T-cell (primary cell): ENCODE measurements around the gene TECPR2. TPM values are rescaled to one million over a fixed set of nuclear protein-coding genes. Genes with fewer than 3 reads are reported as not detected.

ENCODE experiments used
- ATAC-seq, 4 experiments: fragments of 200-7000 bp in 3 of 4; fragments of 150-1000 bp in 1 of 4; cut with Tn5 transposase; replicated peaks in 1 of 4; 1 replicate in 3 of 4; 2 replicates in 1 of 4; pipeline ENCODE4 v1.10.0; 2021; ENCODE audit warnings: moderate library complexity in 3 of 4, mild to moderate bottlenecking in 2 of 4, moderate number of reproducible peaks in 1 of 4
- CTCF ChIA-PET, 2 donors: fragments of 300-600 bp; sonication (Branson Sonifier 250); formaldehyde crosslinking; loops; one replicate each; lab custom pipeline; 2022; ENCODE audit warnings: antibody characterized with exemption in 2 of 2; lab: Charles Lee
- POLR2A ChIA-PET, 2 donors: fragments of 300-600 bp; sonication (Branson Sonifier 250); formaldehyde crosslinking; loops; one replicate each; lab custom pipeline; 2022; ENCODE audit warnings: antibody characterized with exemption in 2 of 2; lab: Charles Lee
- DNase-seq, 35 experiments: peaks; one replicate each; pipeline versions ENCODE4 v3.0.0 to v3.0.0-alpha.2; 2013 to 2023
- H3K27ac ChIP-seq: one replicate; pipeline ENCODE4 v1.5.1; 2013; ENCODE audit warnings: low read length
- H3K27me3 ChIP-seq, 2 experiments: replicated peaks in 1 of 2; 1 replicate in 1 of 2; 2 replicates in 1 of 2; pipeline versions ENCODE4 v1.6.1 to v1.7.0; 2013; ENCODE audit warnings: low read length in 1 of 2, mixed read lengths in 1 of 2; ENCODE audit not compliant: control insufficient read depth in 2 of 2, insufficient read depth in 2 of 2; ENCODE audit errors: extremely low read depth in 1 of 2
- H3K36me3 ChIP-seq, 2 donors: 1 replicate in 1 of 2; 2 replicates in 1 of 2; pipeline versions ENCODE4 v1.6.1 to v1.7.0; 2013; ENCODE audit warnings: low read length in 1 of 2; ENCODE audit not compliant: control insufficient read depth in 2 of 2, insufficient read depth in 1 of 2; ENCODE audit errors: extremely low read depth in 1 of 2
- H3K4me1 ChIP-seq, 2 experiments: 1 replicate in 1 of 2; 2 replicates in 1 of 2; pipeline versions ENCODE4 v1.6.1 to v1.7.0; 2013; ENCODE audit warnings: low read length in 2 of 2, mixed read lengths in 1 of 2; ENCODE audit not compliant: insufficient read depth in 2 of 2, control insufficient read depth in 1 of 2; ENCODE audit errors: extremely low read depth in 1 of 2
- H3K4me3 ChIP-seq, 2 donors: 1 replicate in 1 of 2; 2 replicates in 1 of 2; pipeline versions ENCODE4 v1.5.1 to v1.7.0; 2013; ENCODE audit warnings: mild to moderate bottlenecking in 2 of 2, low read length in 1 of 2, moderate library complexity in 1 of 2; ENCODE audit not compliant: control insufficient read depth in 1 of 2; ENCODE audit errors: extremely low read depth in 1 of 2
- H3K9me3 ChIP-seq: 2 replicates; pipeline ENCODE4 v1.7.0; 2013
- H3K27ac Mint-ChIP-seq, 2 donors: one replicate each; pipeline ENCODE4 v1.8.0; 2020 to 2021; ENCODE audit warnings: mild to moderate bottlenecking in 2 of 2, mixed read lengths in 2 of 2
- H3K27me3 Mint-ChIP-seq, 2 donors: one replicate each; pipeline ENCODE4 v1.8.0; 2021 to 2022; ENCODE audit warnings: mixed read lengths in 2 of 2
- H3K36me3 Mint-ChIP-seq: one replicate; pipeline ENCODE4 v1.8.0; 2021; ENCODE audit warnings: mixed read lengths
- H3K4me1 Mint-ChIP-seq, 3 donors: one replicate each; pipeline ENCODE4 v1.8.0; 2020 to 2022; ENCODE audit warnings: mixed read lengths in 3 of 3, mild to moderate bottlenecking in 1 of 3
- H3K4me3 Mint-ChIP-seq, 3 donors: one replicate each; pipeline ENCODE4 v1.8.0; 2020 to 2022; ENCODE audit warnings: mild to moderate bottlenecking in 3 of 3, mixed read lengths in 3 of 3, moderate library complexity in 3 of 3
- H3K9me3 Mint-ChIP-seq, 3 donors: one replicate each; pipeline ENCODE4 v1.8.0; 2020 to 2022; ENCODE audit warnings: mixed read lengths in 3 of 3
- WGBS: methylation state at CpG from one replicate; pipeline ENCODE4 v1.1.5; 2013; ENCODE audit warnings: missing lambda C conversion rate; ENCODE audit not compliant: insufficient coverage; 5-methylcytosine and 5-hydroxymethylcytosine counted together
- total RNA-seq, 35 experiments: library from RNA in 6 of 35; stranded (reverse) in 6 of 35; fragments of 120-200 nt in 1 of 35; gene quantifications; one replicate each; pipeline versions ENCODE4 v1.2.1 to v1.2.4 and lab custom pipeline; 2013 to 2026

Gene TECPR2
- total RNA-seq, 5 donors from 2014 or later (not counting 1 experiment from before 2014, with no cell fraction given): 8.6 to 16.5 (median 10.8) TPM

DNA sequence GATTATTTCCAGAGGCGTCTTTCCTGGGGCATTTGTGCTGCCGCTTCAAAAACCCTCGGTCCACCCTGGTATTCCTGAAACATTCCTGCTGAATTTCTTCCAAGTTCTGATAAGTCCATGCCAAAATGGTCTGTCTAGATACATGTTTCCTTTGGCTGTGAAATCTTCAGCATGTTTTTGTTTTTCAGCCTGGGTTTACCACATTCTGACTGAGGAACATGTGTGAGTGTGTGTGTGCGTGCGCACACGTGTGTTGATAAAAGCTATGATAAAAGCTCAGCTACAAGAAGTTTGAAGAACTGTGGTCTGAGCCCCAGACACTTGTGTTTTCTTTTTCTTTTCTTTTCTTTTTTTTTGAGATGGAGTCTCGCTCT lies 124.5 kb downstream of the TECPR2 start:
- ChIA-PET CTCF (no interaction called here), POLR2A (no interaction called here)
- H3K27me3 Mint-ChIP-seq: no peaks in the 10 kb centered on the region
- no peak overlapping the region for H3K4me3 Mint-ChIP-seq
- no peaks in the 10 kb centered on the region for H3K4me1 Mint-ChIP-seq
- Histone ChIP-seq H3K36me3 (peaks cover 0 to 2% of the 10 kb centered on the region in 2 donors), H3K4me1 (no peaks in the 10 kb centered on the region), H3K27me3 (no peaks in the 10 kb centered on the region), H3K9me3 (no peaks in the 10 kb centered on the region), H3K4me3 (no peak overlapping the region), H3K27ac (no peak overlapping the region)
- 93% methylated on average over 3 of the region's 7 CpGs for WGBS
- peaks cover 4 to 7% (median 5%) of the 10 kb centered on the region in 3 donors for H3K9me3 Mint-ChIP-seq
- no peak for ATAC-seq
- H3K36me3 Mint-ChIP-seq: peaks cover 13% of the 10 kb centered on the region
- DNase-seq: no peak
- H3K27ac Mint-ChIP-seq: no peak overlapping the region

DNA sequence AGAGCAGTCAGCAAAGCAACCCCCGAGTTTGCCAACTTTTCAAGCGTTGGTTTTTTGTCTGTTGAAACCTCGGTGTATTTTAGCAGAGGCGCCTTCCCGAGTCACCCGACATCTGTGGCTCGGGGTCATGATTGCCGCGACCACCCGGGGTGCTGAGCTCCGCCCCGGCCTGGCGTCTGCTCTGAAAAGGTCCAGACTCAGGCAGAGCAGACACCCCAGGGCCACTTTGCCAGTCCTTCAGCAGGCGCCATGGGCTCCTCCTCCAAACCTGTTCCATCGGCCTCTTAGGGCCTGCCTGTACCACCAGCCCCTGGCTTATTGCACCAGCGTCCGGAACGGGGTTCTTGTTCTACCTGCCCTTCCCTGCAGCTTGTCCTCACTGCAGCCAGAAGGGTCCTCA lies 127.7 kb downstream of the TECPR2 start:
- Histone ChIP-seq H3K4me3 (no peak overlapping the region), H3K9me3 (no peaks in the 10 kb centered on the region), H3K27me3 (no peaks in the 10 kb centered on the region), H3K4me1 (no peaks in the 10 kb centered on the region), H3K27ac (no peak overlapping the region), H3K36me3 (peaks cover 0 to 2% of the 10 kb centered on the region in 2 donors)
- ATAC-seq (no peak), DNase-seq (no peak)
- H3K9me3 Mint-ChIP-seq: no peaks in the 10 kb centered on the region
- no peak overlapping the region for H3K4me3 Mint-ChIP-seq
- H3K27ac Mint-ChIP-seq: no peak overlapping the region
- no peaks in the 10 kb centered on the region for H3K27me3 Mint-ChIP-seq
- WGBS: 94% methylated on average over 17 of the region's 18 CpGs
- POLR2A ChIA-PET: no interaction called here
- H3K4me1 Mint-ChIP-seq: no peaks in the 10 kb centered on the region
- no peaks in the 10 kb centered on the region for H3K36me3 Mint-ChIP-seq
- CTCF ChIA-PET: no interaction called here

DNA sequence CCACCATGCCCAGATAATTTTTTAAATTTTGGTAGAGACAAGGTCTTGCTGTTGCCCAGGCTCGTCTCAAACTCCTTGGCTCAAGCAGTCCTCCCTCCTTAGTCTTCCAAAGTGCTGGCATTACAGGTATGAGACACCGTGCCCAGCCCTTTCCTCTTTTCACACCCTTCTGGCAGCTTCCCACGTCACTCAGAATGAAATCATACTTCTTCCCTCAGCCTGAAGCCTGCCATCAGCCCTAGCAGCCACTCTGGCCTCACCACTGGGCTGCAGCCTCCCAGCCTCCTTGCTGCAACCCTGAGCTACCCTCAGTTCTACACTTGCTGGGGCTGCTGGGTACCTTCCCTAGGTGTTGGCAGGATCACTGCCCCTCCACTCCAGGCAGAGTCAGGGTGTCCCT lies 128.6 kb downstream of the TECPR2 start:
- H3K4me1 Mint-ChIP-seq: no peaks in the 10 kb centered on the region
- no peak overlapping the region for H3K27ac Mint-ChIP-seq
- Histone ChIP-seq H3K4me1 (no peaks in the 10 kb centered on the region), H3K9me3 (no peaks in the 10 kb centered on the region), H3K36me3 (peaks cover 0 to 2% of the 10 kb centered on the region in 2 donors), H3K4me3 (no peak overlapping the region), H3K27me3 (no peaks in the 10 kb centered on the region), H3K27ac (no peak overlapping the region)
- no peaks in the 10 kb centered on the region for H3K9me3 Mint-ChIP-seq
- CTCF ChIA-PET: interaction anchor here in 1 of 2 donors (0.6 kb wide), 1 partner anchor 414 kb away, joined by 5 read pairs; no protein-coding TSS in a partner anchor
- H3K36me3 Mint-ChIP-seq: no peaks in the 10 kb centered on the region
- 60% methylated on average over 3 of the region's 3 CpGs for WGBS
- no peak overlapping the region for H3K4me3 Mint-ChIP-seq
- no peak for ATAC-seq
- no peaks in the 10 kb centered on the region for H3K27me3 Mint-ChIP-seq
- DNase-seq: no peak
- POLR2A ChIA-PET: no interaction called here

DNA sequence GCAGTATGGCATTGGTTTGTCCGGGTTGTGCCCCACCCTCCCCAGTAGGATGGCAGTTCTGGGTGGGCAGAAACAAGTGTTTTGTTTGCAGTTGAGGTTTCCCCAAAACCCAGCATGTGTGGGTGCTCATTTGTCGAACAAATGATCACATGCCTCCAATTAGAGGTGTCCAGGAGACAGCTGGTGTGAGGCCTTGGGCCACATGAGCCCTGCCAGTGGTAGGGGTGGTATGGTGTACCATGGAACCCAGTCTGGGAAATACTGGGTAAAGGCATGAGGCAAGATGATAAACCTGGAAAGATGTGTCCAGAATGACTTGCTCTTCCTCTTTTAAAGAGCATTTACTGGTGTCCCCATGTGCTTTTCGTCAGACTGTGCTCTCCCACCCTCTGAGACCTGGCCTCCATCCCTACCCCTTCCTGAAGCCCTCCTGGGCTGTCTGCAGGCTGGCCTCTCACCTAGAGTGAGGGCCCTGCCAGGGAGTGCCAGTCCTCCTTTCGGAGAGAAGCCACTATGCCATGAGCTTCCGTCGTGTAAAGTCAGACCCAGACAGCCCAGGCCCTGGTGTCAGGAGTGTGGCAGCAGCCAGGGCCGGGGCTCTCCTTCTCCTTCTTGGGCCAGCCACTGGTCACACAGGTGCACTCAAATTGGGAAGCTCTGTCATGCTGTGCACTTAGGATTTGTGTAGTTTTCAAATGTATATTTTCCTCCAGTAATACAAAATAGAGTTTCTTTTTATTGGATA lies 129.2 kb downstream of the TECPR2 start:
- no peak overlapping the region for H3K27ac Mint-ChIP-seq
- peaks cover 0 to 1% of the 10 kb centered on the region in 2 donors for H3K36me3 ChIP-seq
- no peaks in the 10 kb centered on the region for H3K4me1 ChIP-seq
- no peaks in the 10 kb centered on the region for H3K27me3 Mint-ChIP-seq
- no peak overlapping the region for H3K4me3 ChIP-seq
- H3K4me1 Mint-ChIP-seq: no peaks in the 10 kb centered on the region
- ChIA-PET CTCF (interaction anchor here in 1 of 2 donors (0.6 kb wide), 1 partner anchor 413 kb away, joined by 5 read pairs; no protein-coding TSS in a partner anchor), POLR2A (no interaction called here)
- no peak for ATAC-seq
- no peak overlapping the region for H3K27ac ChIP-seq
- no peaks in the 10 kb centered on the region for H3K9me3 Mint-ChIP-seq
- no peak for DNase-seq
- H3K9me3 ChIP-seq: no peaks in the 10 kb centered on the region
- no peaks in the 10 kb centered on the region for H3K27me3 ChIP-seq
- no peak overlapping the region for H3K4me3 Mint-ChIP-seq
- WGBS: 85% methylated on average over 7 of the region's 7 CpGs
- no peaks in the 10 kb centered on the region for H3K36me3 Mint-ChIP-seq

DNA sequence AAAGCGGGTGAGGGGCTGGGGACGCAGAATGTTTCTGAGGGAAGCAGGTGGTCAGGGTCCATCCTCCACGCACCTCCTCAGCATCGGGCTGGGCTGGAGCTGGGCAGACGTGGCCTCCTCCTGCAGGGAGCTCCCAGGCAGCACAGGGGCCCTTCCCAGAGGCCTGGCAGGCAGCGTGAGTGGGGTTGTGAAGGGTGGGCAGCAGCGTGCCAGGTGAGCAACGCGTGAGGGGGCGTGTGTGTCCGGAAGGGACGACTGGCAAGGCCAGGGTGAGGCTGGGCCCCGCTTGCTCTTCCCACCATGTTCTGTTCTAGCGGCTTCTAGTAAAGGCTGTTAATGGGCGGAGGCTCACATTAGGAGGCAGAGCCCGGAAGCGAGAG lies 129.8 kb downstream of the TECPR2 start:
- WGBS: 92% methylated on average over 16 of the region's 17 CpGs
- Histone ChIP-seq H3K36me3 (peaks cover 0 to 3% of the 10 kb centered on the region in 2 donors), H3K4me1 (no peaks in the 10 kb centered on the region), H3K9me3 (no peaks in the 10 kb centered on the region), H3K27me3 (no peaks in the 10 kb centered on the region), H3K27ac (no peak overlapping the region), H3K4me3 (no peak overlapping the region)
- Mint-ChIP-seq H3K36me3 (no peaks in the 10 kb centered on the region), H3K4me3 (no peak overlapping the region), H3K4me1 (no peaks in the 10 kb centered on the region), H3K27ac (no peak overlapping the region), H3K27me3 (no peaks in the 10 kb centered on the region), H3K9me3 (no peaks in the 10 kb centered on the region)
- POLR2A ChIA-PET: no interaction called here
- CTCF ChIA-PET: no interaction called here
- ATAC-seq (no peak), DNase-seq (no peak)

DNA sequence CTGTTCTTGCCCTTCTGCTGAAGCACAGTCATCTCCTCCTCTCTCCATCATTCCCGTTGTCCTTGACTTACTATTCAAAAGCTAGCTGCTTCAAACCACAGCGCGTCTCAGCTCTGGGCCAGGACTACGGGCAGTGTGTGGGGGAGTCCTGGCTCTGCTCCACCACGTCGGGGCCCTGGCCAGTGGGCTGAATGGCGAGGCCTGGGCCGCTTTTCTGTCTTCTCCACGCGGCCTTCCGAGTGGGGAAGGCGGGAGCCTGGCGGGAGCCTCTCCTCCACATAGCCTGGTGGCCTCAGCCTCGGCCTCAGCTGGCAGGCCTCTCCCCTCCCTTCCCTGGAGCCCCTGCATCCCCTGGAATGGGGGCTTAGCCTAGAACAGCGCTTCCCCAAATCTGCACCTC lies 130.4 kb downstream of the TECPR2 start:
- H3K27me3 ChIP-seq: no peaks in the 10 kb centered on the region
- ChIA-PET CTCF (no interaction called here), POLR2A (no interaction called here)
- no peaks in the 10 kb centered on the region for H3K9me3 ChIP-seq
- no peak overlapping the region for H3K27ac Mint-ChIP-seq
- peaks cover under 1 to 3% of the 10 kb centered on the region in 2 donors for H3K36me3 ChIP-seq
- 96% methylated on average over 12 of the region's 15 CpGs for WGBS
- no peaks in the 10 kb centered on the region for H3K9me3 Mint-ChIP-seq
- DNase-seq: no peak
- H3K4me3 ChIP-seq: no peak overlapping the region
- no peaks in the 10 kb centered on the region for H3K27me3 Mint-ChIP-seq
- no peak overlapping the region for H3K4me3 Mint-ChIP-seq
- ATAC-seq: no peak
- H3K27ac ChIP-seq: no peak overlapping the region
- no peaks in the 10 kb centered on the region for H3K4me1 ChIP-seq
- H3K36me3 Mint-ChIP-seq: peaks cover 3% of the 10 kb centered on the region
- H3K4me1 Mint-ChIP-seq: no peaks in the 10 kb centered on the region
